CD4-positive, alpha-beta T cell treated with Interferon alpha-2 for 1 hour (primary cell): ENCODE measurements around the gene RAP1GAP.

ENCODE experiments used
- DNase-seq, 2 donors: peaks; one replicate each; pipeline ENCODE4 v3.0.0-alpha.2; 2020 to 2022

RAP1GAP gene

DNA sequence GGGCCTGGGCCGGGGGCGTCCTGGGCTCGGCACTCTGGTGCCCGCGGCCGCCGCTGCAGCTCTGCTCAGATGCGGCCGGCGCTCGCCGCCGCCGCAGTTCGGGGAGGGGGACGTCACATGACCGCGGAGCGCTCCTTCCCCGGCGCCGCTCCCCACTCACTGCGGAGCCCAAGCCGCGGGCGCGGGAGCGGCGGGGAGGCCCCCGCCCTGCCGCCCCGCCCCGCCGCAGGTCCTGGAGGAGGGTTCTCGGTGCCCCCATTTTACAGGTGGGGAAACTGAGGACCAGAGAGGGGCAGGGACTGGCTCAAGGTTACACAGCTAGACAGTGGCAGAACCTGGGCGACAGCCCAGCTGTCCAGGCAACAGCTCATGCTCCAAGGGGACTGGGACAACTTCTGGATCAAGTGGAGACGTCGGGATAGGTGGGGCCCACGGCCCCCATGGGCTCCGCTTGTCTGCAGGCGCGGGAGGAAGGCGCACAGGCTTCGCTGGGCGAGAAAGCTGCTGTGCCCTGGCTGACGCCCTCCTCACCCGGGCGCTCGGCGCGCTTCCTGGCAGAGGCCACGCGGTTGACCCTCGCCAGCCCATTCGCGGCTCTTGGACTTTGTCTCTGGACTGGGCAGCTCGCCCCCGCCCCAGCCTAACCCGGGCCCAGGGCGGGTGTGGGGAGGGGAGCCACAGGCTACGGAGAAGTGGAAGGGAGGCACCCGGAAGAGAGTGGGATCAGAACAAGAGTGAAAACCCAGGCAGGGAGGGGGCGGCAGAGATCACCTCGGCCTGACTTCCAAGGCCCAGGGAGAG lies at the start of gene RAP1GAP:
TSS of gene RAP1GAP (minus strand) at position 100 of the 801 bp plus-strand sequence. CDS start 49,325 bp downstream, outside the sequence.
- peak in 1 of 2 donors; percentile 43 for DNase-seq

DNA sequence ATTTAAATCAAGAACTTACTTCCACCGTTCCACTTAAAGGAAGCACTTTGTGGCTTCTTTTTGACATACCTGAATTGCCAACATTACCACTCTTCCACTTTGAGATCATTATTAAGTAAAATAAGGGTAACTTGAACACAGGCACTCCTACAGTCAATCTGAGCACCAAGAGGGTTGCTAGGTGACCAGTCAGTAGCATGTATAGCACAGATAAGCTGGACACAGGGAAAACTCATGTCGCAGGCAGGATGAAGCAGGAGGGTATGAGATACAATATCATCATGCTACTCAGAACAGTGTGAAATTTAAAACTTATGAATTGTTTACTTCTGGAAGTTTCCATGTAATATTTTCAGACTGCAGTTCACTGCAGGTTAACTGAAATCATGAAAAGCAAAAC lies 47.0 kb upstream of the RAP1GAP start:
- no peak for DNase-seq

- no peak for DNase-seq
Measured at GRCh38 chr1:21707891-21708290, 38.7 kb upstream of the RAP1GAP start.

- DNase-seq: no peak
Measured at GRCh38 chr1:21707086-21707840, 38.1 kb upstream of the RAP1GAP start.

- DNase-seq: no peak
Measured at GRCh38 chr1:21706151-21706835, 37.1 kb upstream of the RAP1GAP start.

- DNase-seq: no peak
Measured at GRCh38 chr1:21705303-21705980, 36.3 kb upstream of the RAP1GAP start.

GRCh38 chr1:21704145-21704544 lies 35.0 kb upstream of the RAP1GAP start:
- no peak for DNase-seq

GRCh38 chr1:21703318-21703963 lies 34.3 kb upstream of the RAP1GAP start:
- peak in 1 of 2 donors; percentile 33 for DNase-seq

DNA sequence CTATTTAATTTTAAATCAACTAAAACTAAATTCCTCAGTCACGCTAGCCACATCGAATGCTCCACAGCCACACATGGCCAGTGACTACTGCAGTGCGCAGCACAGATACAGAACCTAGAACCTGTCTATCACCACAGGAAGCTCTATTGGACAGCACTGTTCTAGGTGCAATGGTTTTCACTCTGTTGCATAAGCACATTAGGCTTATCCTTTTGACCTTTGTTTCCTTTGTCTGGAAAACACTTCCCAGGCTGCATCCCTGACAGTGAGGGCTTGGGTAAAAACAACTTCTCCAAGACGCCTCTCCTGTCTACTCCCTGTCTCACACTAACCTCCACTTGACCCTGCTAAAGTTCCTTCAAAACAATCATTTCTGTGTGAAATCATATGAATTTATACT lies 33.6 kb upstream of the RAP1GAP start:
- no peak for DNase-seq

GRCh38 chr1:21701401-21701800 lies 32.2 kb upstream of the RAP1GAP start:
- no peak for DNase-seq

DNA sequence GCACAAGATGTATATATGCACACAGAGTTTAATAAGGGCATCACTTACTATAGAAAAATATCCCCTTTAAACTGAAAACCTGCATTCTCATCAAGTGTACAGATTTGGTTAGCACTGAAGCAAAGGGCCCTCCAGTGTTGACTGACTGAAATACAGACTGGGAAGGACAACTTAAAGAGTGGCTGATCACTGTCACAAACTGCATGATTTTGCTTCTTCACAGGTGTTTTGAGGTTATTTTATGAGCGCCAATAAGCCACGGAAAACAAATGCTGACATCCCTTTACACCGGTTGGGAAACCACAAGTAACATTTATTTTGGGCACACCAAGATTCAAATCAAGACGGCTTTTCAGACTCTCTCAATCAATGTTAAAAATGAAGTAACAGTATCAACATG lies 30.9 kb upstream of the RAP1GAP start:
- DNase-seq: no peak

DNA sequence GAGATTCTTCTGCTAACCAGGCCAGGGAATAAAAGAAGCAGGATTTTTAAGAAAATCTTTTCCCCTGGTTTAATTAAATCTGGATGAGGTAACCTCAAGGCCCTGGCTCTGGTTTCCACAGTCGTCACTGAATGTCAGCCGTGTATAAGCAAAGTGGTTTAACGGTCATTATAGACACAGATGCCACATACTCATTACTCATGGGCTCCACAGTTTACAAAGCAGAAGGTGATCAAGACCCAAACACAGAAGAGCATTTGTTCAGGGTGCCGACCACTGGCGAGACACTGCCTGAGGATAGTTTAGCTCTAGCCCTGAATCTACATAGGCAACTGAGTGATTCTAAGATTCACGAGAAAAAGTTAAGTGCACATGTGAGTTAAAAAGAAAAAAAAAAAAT lies 27.8 kb upstream of the RAP1GAP start:
- DNase-seq: no peak

DNA sequence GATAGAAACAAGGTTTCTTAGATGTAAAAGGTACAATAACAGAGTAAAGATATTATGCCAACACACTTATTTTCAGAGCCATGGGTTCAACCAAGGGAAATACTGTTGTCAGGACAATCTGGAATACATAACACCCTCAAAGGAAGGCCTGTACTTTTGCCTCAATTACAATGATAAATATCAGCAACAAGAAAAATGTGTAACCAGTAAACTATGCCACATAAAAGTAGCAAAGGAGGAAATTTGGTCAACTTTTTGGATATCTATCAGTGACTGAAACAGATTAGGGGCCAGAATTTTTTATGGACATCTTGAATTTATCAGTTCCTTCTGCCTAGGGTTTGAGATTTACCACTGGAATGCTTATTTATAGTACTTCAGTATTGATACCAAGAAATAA lies 24.6 kb upstream of the RAP1GAP start:
- DNase-seq: no peak

- DNase-seq: no peak
Measured at GRCh38 chr1:21691739-21692138, 22.6 kb upstream of the RAP1GAP start.

DNA sequence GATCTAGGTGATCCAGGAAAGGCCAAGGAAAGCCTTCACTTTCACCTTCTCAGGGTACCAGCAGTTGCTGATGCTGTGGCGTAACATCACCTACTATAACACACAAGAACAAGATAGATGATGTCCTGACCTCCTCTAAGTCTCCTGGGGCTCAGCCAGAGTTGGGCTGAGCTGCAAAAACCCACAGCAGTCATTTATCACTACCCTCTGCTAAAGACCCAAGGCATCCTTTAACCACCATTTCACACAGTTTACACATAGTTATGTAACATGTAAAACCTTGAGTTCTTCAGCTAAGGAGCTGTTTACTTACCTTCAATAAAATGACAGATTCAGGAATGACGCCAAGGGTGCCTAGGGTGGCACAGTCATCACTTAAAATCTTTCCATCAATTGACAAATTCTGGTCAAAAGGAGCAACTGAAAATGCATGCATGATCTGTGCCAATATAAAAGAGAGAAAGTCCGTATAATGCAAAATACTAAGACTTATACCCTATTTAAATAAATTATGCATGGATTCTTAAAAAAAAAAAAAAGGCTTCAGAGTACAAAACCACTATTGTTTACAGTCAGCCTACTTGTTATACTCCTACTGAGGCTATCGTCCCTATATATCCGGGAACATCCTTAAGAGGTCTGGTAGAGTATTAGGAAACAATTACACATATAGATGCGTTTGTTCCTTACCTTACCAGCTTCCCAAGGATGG lies 20.7 kb upstream of the RAP1GAP start:
- no peak for DNase-seq

- DNase-seq: no peak
Measured at GRCh38 chr1:21687081-21687529, 17.9 kb upstream of the RAP1GAP start.

GRCh38 chr1:21685946-21686678 lies 17.0 kb upstream of the RAP1GAP start:
- no peak for DNase-seq

DNA sequence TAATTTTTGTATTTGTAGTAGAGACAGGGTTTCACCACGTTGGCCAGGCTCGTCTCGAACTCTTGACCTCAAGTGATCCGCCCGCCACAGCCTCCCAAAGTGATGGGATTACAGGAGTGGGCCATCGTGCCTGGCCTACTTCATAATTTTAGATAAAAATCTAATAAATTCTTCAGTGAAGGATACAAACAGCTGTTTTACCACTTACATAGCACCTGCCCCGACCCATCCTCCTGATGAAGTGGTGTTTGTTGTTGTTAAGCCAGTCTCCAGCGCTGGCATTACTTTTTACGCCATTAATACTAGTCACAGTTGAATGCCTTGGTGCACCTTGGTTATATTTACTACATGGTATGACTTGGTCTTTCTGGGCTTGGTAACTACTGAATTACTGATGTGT lies 12.3 kb upstream of the RAP1GAP start:
- no peak for DNase-seq

DNA sequence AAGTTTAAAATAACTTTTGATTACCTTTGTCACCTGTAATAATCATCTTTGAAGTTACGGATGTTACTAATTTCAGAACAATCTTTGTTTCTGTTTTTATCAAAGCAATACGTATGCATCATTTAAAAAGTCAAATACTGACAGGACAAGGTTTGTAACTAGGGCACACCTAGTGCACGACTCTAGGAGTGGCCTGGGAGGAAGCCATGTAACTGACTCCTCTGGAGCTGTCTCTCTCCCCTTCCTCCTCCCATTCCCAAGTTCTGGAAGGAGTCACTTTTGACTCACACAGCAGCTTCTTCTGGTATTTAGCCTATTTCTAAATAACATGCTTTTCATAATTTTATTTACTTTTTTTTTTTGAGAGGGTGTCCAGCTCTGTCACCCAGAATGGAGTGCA lies 11.8 kb upstream of the RAP1GAP start:
- DNase-seq: no peak

GRCh38 chr1:21680381-21680780 lies 11.2 kb upstream of the RAP1GAP start:
- DNase-seq: no peak

GRCh38 chr1:21677168-21677567 lies 8.0 kb upstream of the RAP1GAP start:
- no peak for DNase-seq
